Prostate gland (tissue), 2 donors: ENCODE results near the gene PIAS1.

Experiments used
- POLR2AphosphoS5 ChIP-seq: sonication (generic); formaldehyde crosslinking; IDR thresholded peaks from one replicate; pipeline ENCODE4 v1.6.1; 2017; ENCODE audit warnings: antibody characterized with exemption
- TF ChIP-seq, protein P1 (sequence below), 4 experiments: fragments of 200-600 bp in 2 of 4; fragments of 450-650 bp in 2 of 4; sonication (generic) in 2 of 4; IDR thresholded peaks; 1 replicate in 3 of 4; 2 replicates in 1 of 4; pipeline ENCODE4 v1.5.1; 2016 to 2019; ENCODE audit warnings: antibody characterized with exemption in 4 of 4, mild to moderate bottlenecking in 2 of 4, moderate library complexity in 2 of 4

DNA sequence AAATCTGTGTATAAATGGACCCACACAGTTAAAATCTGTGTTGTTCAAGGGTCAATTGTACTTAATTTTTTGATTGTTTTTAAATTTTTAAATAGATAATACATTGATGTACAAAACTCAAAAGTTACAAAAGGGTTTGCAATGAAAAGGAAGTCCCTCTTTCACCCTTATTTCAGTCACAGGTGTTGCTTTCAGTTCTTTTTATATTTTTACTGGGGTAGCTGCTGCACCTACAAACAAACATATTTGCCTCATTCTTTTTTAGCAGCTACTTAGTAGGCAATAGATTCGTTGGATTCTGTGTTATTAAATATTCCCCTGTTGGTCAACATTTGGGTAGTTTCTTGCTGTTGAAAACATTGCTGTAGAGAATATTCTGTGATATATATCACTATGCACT lies 44.4 kb downstream of the PIAS1 start:
- TF ChIP-seq POLR2AphosphoS5 = no peak
- TF ChIP-seq, protein P1, sequence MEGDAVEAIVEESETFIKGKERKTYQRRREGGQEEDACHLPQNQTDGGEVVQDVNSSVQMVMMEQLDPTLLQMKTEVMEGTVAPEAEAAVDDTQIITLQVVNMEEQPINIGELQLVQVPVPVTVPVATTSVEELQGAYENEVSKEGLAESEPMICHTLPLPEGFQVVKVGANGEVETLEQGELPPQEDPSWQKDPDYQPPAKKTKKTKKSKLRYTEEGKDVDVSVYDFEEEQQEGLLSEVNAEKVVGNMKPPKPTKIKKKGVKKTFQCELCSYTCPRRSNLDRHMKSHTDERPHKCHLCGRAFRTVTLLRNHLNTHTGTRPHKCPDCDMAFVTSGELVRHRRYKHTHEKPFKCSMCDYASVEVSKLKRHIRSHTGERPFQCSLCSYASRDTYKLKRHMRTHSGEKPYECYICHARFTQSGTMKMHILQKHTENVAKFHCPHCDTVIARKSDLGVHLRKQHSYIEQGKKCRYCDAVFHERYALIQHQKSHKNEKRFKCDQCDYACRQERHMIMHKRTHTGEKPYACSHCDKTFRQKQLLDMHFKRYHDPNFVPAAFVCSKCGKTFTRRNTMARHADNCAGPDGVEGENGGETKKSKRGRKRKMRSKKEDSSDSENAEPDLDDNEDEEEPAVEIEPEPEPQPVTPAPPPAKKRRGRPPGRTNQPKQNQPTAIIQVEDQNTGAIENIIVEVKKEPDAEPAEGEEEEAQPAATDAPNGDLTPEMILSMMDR (IDR thresholded peaks at IDR 0.05) = no peak
